Measurements from ENCODE around the gene PHTF2.
"Not testable (repeated sequence)": the region's sequence is repeated elsewhere in the genome, so short reads cannot be mapped to it uniquely, and the experiment has no call there.

- TF ChIP-seq, protein P1, sequence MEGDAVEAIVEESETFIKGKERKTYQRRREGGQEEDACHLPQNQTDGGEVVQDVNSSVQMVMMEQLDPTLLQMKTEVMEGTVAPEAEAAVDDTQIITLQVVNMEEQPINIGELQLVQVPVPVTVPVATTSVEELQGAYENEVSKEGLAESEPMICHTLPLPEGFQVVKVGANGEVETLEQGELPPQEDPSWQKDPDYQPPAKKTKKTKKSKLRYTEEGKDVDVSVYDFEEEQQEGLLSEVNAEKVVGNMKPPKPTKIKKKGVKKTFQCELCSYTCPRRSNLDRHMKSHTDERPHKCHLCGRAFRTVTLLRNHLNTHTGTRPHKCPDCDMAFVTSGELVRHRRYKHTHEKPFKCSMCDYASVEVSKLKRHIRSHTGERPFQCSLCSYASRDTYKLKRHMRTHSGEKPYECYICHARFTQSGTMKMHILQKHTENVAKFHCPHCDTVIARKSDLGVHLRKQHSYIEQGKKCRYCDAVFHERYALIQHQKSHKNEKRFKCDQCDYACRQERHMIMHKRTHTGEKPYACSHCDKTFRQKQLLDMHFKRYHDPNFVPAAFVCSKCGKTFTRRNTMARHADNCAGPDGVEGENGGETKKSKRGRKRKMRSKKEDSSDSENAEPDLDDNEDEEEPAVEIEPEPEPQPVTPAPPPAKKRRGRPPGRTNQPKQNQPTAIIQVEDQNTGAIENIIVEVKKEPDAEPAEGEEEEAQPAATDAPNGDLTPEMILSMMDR (IDR thresholded peaks at IDR 0.05), result not testable (repeated sequence)
- TF ChIP-seq EP300 (IDR thresholded peaks at IDR 0.05), result not testable (repeated sequence)
Observed at GRCh38 chr7:77784426-77784825, 14.1 kb upstream of the PHTF2 start.

Measured in ovary (tissue), 3 donors.